HEK293T (cell line): Measurements from ENCODE around the gene PDE6A.
A peak's percentile ranks its signal among the peaks of the same experiment; 100 is the strongest.

ENCODE experiments used
- CTCF ChIA-PET: fragments of 350-600 bp; formaldehyde crosslinking; extraction: SDS; loops from one replicate; lab custom pipeline; 2021; ENCODE audit warnings: antibody characterized with exemption, inconsistent platforms; lab: Yijun Ruan, JAX
- POLR2A ChIA-PET: fragments of 350-600 bp; formaldehyde crosslinking; extraction: SDS; loops from one replicate; lab custom pipeline; 2020; ENCODE audit warnings: antibody characterized with exemption, inconsistent platforms; lab: Yijun Ruan, JAX
- DNase-seq: peaks from one replicate; pipeline ENCODE4 v3.0.0; 2012; ENCODE audit warnings: mixed read lengths; ENCODE audit errors: extremely low spot score
- ARNT ChIP-seq: fragments of 450-650 bp; IDR thresholded peaks from 2 replicates; pipeline ENCODE4 v1.6.1; 2017; ENCODE audit warnings: mild to moderate bottlenecking
- BHLHE40 ChIP-seq: fragments of 450-650 bp; IDR thresholded peaks from 2 replicates; pipeline ENCODE4 v1.6.1; 2016; ENCODE audit warnings: mild to moderate bottlenecking, moderate library complexity, borderline replicate concordance
- CTBP1 ChIP-seq: fragments of 450-650 bp; IDR thresholded peaks from 2 replicates; pipeline ENCODE4 v1.6.1; 2016; ENCODE audit warnings: borderline replicate concordance
- ELF4 ChIP-seq: fragments of 450-650 bp; IDR thresholded peaks from 2 replicates; pipeline ENCODE4 v1.6.1; 2017; ENCODE audit warnings: antibody characterized with exemption
- FOXA1 ChIP-seq: fragments of 450-650 bp; IDR thresholded peaks from 2 replicates; pipeline ENCODE4 v1.6.1; 2016; ENCODE audit warnings: mild to moderate bottlenecking
- FOXK2 ChIP-seq: fragments of 450-650 bp; IDR thresholded peaks from 2 replicates; pipeline ENCODE4 v1.6.1; 2016; ENCODE audit warnings: mild to moderate bottlenecking
- FOXM1 ChIP-seq: fragments of 450-650 bp; IDR thresholded peaks from 2 replicates; pipeline ENCODE4 v1.6.1; 2017; ENCODE audit warnings: mild to moderate bottlenecking, borderline replicate concordance
- HDGF ChIP-seq: fragments of 450-650 bp; IDR thresholded peaks from 2 replicates; pipeline ENCODE4 v1.6.1; 2017; ENCODE audit warnings: antibody characterized with exemption, borderline replicate concordance
- L3MBTL2 ChIP-seq: fragments of 450-650 bp; conservative IDR thresholded peaks from 2 replicates; pipeline ENCODE4 v1.6.1; 2016; ENCODE audit warnings: mild to moderate bottlenecking
- LEF1 ChIP-seq: fragments of 450-650 bp; IDR thresholded peaks from 2 replicates; pipeline ENCODE4 v1.6.1; 2017; ENCODE audit warnings: mild to moderate bottlenecking, borderline replicate concordance
- NFRKB ChIP-seq: fragments of 450-650 bp; IDR thresholded peaks from 2 replicates; pipeline ENCODE4 v1.6.1; 2016; ENCODE audit warnings: mild to moderate bottlenecking, moderate library complexity
- SP1 ChIP-seq: fragments of 450-650 bp; IDR thresholded peaks from 2 replicates; pipeline ENCODE4 v1.6.1; 2017
- SUZ12 ChIP-seq: fragments of 450-650 bp; IDR thresholded peaks from 2 replicates; pipeline ENCODE4 v1.6.1; 2016; ENCODE audit warnings: mild to moderate bottlenecking
- TARDBP ChIP-seq: fragments of 450-650 bp; IDR thresholded peaks from 2 replicates; pipeline ENCODE4 v1.6.1; 2016
- ZNF384 ChIP-seq: fragments of 450-650 bp; IDR thresholded peaks from 2 replicates; pipeline ENCODE4 v1.6.1; 2016
- TF ChIP-seq, protein P1 (sequence below): fragments of 450-650 bp; IDR thresholded peaks from 2 replicates; pipeline ENCODE4 v1.6.1; 2016

Gene PDE6A

DNA sequence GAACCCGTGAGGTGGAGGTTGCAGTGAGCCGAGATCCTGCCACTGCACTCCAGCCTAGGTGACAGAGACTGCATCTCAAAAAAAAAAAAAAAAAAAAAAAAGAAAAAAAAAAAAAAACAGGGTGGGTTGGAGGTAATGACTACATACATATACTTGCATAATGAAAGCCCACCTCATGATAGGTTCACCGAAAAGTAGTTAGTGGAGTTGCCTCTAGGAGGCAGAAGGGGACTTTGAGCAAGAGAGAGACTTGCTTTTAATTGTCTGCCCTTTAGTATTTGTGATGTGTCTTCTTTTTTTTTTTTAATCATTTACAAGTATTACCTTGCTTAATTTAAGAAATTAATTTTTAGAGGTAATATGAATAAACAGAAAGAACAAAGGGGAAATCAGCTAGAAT lies 114.6 kb downstream of the PDE6A start:
- TF ChIP-seq HDGF (no peak), ZNF384 (peak; percentile 51)
- no peak for DNase-seq
- ChIA-PET POLR2A (no interaction called here), CTCF (interaction anchor here (0.6 to 4.2 kb wide), 8 partner anchors 12 to 193 kb away, joined by 3 to 24 read pairs (median 6); no protein-coding TSS in a partner anchor)

DNA sequence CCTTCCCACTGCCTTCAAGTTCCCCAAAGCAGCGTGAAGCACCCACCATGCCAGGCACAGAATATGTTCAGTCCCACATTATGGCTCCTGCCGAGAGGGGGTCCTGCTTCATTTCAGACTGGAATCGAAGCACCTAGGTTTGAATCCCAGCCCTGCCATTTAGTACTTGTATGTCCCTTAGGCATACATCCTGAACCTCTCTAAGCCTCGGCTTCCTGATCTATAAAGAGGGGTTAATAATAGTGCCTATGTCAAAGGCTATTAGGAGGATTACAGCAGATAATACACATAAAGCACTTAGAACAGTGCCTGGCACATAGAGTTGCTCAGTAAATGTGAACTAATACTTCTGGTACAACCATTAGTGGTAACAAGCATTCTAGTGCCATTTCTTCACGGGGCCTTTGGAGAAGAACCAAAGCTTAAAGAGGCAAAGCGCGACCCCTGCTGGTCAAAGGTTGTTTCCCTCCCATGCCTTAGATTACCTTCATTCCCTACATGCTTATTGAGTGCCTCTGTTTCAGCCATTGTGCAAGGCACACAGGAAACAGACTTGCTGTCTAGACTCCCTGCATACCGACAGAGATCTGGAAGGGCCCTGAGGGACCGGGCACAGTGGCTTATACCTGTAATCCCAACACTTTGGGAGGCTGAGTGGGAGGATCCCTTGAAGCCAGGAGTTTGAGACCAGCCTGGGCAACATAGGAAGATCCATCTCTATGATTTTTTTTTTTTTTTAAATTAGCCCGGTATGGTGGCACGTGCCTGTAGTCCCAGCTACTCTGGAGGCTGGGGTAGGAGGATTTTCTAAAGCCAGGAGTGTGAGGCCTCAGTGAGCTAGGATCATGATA lies 116.2 kb downstream of the PDE6A start:
- ChIA-PET CTCF (interaction anchor here (0.6 to 4.2 kb wide), 14 partner anchors 8 to 192 kb away, joined by 3 to 24 read pairs (median 4); no protein-coding TSS in a partner anchor), POLR2A (no interaction called here)
- peak; percentile 78 for DNase-seq
- TF ChIP-seq FOXA1: no peak
- no peak for TF ChIP-seq CTBP1
- no peak for TF ChIP-seq BHLHE40
- TF ChIP-seq ELF4: no peak
- no peak for TF ChIP-seq FOXM1
- no peak for TF ChIP-seq FOXK2
- TF ChIP-seq LEF1: no peak
- no peak for TF ChIP-seq ARNT
- TF ChIP-seq, protein P1, sequence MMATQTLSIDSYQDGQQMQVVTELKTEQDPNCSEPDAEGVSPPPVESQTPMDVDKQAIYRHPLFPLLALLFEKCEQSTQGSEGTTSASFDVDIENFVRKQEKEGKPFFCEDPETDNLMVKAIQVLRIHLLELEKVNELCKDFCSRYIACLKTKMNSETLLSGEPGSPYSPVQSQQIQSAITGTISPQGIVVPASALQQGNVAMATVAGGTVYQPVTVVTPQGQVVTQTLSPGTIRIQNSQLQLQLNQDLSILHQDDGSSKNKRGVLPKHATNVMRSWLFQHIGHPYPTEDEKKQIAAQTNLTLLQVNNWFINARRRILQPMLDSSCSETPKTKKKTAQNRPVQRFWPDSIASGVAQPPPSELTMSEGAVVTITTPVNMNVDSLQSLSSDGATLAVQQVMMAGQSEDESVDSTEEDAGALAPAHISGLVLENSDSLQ: no peak
- no peak for TF ChIP-seq TARDBP
- no peak for TF ChIP-seq NFRKB
- TF ChIP-seq HDGF: no peak
- TF ChIP-seq SUZ12: no peak

DNA sequence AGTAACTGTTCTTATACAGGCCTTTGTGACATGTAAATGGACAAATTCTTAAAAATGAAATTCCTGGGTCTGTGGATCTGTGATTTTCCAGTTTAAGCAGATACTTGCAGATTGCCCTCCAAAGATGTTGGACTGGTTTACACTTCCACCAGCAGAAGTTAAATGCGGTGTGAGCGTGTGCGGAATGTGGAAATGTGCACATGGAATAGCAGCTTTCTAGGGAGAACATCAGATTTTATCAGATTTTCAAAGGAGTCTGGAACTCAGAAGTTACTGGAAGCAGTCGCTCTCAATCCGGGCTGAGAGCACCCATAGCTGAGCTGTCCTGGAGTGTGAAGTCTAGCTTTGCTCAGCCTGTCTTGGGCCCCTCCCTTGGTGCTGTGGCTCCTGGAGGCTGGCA lies 117.0 kb downstream of the PDE6A start:
- ChIA-PET CTCF (interaction anchor here (1.2 to 4.2 kb wide), 7 partner anchors 11 to 191 kb away, joined by 4 to 24 read pairs (median 7); no protein-coding TSS in a partner anchor), POLR2A (no interaction called here)
- TF ChIP-seq HDGF: no peak
- no peak for TF ChIP-seq FOXK2
- TF ChIP-seq TARDBP: no peak
- TF ChIP-seq SP1: no peak
- TF ChIP-seq ARNT: no peak
- TF ChIP-seq, protein P1: no peak
- TF ChIP-seq ELF4: no peak
- no peak for TF ChIP-seq NFRKB
- TF ChIP-seq L3MBTL2: no peak
- TF ChIP-seq LEF1: no peak
- no peak for TF ChIP-seq SUZ12
- TF ChIP-seq BHLHE40: no peak
- TF ChIP-seq FOXA1: no peak
- no peak for TF ChIP-seq CTBP1
- TF ChIP-seq FOXM1: no peak
- TF ChIP-seq ZNF384: no peak
- DNase-seq: no peak

DNA sequence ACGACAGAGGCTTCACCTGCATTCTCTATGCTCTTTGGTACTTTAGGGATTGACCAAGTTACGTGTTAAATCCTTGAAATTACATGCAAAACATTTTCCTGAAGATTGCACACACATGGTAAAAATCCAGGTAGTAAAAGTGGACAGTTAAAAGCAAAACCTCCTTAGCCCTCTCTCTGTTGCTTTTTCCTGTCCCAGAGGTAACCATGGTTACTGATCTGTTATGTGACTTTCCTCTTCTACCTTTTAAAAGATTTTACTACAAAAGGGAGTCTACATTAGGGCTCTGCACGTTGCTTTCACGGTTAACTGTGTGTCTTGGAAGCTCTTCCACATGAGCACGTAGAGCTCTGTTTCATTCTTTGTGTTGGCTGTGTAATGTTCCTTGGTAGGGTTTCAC lies 117.5 kb downstream of the PDE6A start:
- CTCF ChIA-PET: interaction anchor here (1.8 to 4.2 kb wide), 4 partner anchors 160 to 190 kb away, joined by 5 to 24 read pairs (median 9); no protein-coding TSS in a partner anchor
- TF ChIP-seq FOXM1 (no peak), SP1 (no peak), TARDBP (no peak), SUZ12 (no peak), FOXK2 (no peak), ZNF384 (no peak), NFRKB (no peak)
- POLR2A ChIA-PET: no interaction called here
- DNase-seq: no peak

DNA sequence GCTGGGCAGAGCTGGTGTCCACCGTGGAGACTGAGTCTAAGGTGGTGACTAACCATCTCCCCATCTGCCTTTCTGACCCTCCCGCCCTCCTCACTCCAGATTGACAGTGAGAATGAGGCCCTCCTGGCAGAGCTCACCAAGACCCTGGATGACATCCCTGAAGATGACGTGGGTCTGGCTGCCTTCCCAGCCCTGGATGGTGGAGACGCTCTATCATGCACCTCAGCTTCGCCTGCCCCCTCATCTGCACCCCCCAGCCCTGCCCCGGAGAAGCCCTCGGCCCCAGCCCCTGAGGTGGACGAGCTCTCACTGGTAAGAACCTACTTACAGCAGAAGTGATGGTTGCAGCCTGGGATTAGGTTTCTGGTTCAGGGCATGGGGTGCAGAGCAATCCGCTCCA lies 118.0 kb downstream of the PDE6A start:
- ChIA-PET CTCF (interaction anchor here (1.9 to 4.2 kb wide), 2 partner anchors 160 to 190 kb away, joined by 11 to 24 read pairs; no protein-coding TSS in a partner anchor), POLR2A (no interaction called here)
- no peak for DNase-seq
- TF ChIP-seq FOXK2 (no peak), ARNT (no peak)

DNA sequence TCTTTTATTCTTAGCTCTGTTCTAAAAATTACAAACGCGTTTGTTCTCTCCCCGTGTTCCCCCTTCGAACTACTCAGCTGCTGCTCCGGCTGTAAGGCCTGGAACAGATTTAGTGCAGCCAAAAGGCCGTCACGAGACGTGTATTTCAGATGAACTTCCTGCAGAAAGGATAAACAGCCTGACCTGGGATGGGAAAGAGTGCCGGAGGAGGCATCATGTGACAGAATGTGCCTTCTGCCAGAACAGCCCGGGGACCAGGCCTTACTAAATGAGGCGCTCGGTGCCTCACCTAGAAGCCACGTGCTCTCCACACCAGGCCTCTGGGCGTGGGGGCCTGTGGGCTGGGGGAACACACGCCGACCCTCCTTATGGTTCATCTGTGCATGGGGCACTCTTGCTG lies 119.7 kb downstream of the PDE6A start:
- CTCF ChIA-PET: no interaction called here
- DNase-seq: no peak
- POLR2A ChIA-PET: no interaction called here
- TF ChIP-seq FOXA1 (no peak), L3MBTL2 (no peak), LEF1 (no peak), ARNT (no peak), BHLHE40 (no peak), NFRKB (no peak), SUZ12 (no peak), FOXK2 (no peak), ELF4 (no peak), FOXM1 (no peak), HDGF (no peak), TARDBP (no peak), SP1 (no peak), ZNF384 (no peak), CTBP1 (no peak)
- TF ChIP-seq, protein P1: no peak
